ENCODE results near the gene DPP6. TPM values are rescaled to one million over a fixed set of nuclear protein-coding genes. Genes with fewer than 3 reads are reported as not detected.

Gene DPP6
- polyA plus RNA-seq, 1 of the 3 experiments (the other 2 are of a cell fraction) = not detected

DNA sequence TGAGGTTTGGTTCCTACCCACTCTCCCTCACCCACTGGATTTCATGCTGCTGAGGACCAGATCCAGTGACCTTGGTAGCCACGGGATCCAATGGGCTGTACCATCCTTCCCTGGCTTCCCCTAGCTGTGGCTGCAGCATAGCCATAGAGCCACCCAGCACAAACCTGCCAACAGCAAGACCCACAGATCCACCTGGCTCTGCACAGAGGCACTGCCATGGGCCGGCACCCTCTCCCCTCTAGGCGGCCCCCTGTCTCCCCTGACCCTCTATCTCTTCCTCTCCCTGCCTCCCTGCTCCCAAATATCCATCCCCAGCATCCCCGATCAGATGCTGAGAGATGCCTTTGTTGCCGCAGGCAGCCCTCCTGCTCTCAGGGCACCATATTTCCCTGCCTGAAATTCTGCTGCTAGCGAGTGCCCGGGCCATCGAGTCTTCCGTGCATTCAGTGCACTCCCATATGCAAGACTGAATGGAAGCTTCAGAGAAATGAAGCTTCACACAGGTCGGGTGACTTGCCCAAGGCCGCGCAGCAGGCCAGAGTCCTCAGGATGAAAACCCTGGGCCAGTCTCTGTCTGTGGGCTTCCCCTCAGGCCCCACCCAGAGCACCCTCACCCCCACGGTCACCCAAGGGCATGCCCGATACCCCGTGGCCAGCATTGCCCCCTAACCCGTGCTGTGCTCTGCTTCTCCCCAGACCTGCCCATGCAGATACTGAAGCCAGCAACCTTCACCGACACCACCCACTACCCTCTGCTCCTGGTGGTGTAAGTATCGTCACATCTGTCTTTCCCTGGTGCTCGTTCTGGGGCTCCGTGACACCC, 819.9 kb downstream of the DPP6 start:
- ChIA-PET CTCF (interaction anchor here (0.6 to 1.6 kb wide), 5 partner anchors 8 to 202 kb away, joined by 3 to 5 read pairs (median 3); no protein-coding TSS in a partner anchor), POLR2A (interaction anchor here (1.3 kb wide), 1 partner anchor 16 kb away, joined by 3 read pairs; no protein-coding TSS in a partner anchor)
- H3K9ac ChIP-seq = no peak overlapping the region
- DNase-seq = peak; percentile 75
- no peaks in the 10 kb centered on the region for H3K79me2 ChIP-seq (ENCODE audit: insufficient read depth)
- peaks cover 0 to 26% of the 10 kb centered on the region in 2 experiments; a peak in 2 of 4 replicates for H3K4me1 ChIP-seq (ENCODE audit: control insufficient read depth in 1 of 2, insufficient read depth in 2 of 2, low read depth in 1 of 2, low read length in 1 of 2)
- no peaks in the 10 kb centered on the region for H3F3A ChIP-seq (replicated peaks; ENCODE audit: insufficient read depth)
- H4K20me1 ChIP-seq (ENCODE audit: insufficient read depth) = no peaks in the 10 kb centered on the region
- H3K9me3 ChIP-seq = peaks cover 3% of the 10 kb centered on the region; the same call in 1 of the 2 replicates
- H2AFZ ChIP-seq (ENCODE audit: low read depth) = no peak overlapping the region
- H3K4me2 ChIP-seq = no peak overlapping the region
- peak overlapping the region in 1 of 2 experiments; percentile 83; a peak in 2 of 4 replicates for H3K27ac ChIP-seq (ENCODE audit: low read depth in 2 of 2, low read length in 1 of 2)
- TF ChIP-seq RAD21 (IDR thresholded peaks at IDR 0.05; ENCODE audit: low read length) (no peak), EZH2phosphoT487 (IDR thresholded peaks at IDR 0.05; ENCODE audit: borderline replicate concordance, low read depth) (no peak), SIN3A (IDR thresholded peaks at IDR 0.05; ENCODE audit: borderline replicate concordance, low read depth, low read length) (no peak), RCOR1 (IDR thresholded peaks at IDR 0.05; ENCODE audit: low read length) (no peak), TAF1 (IDR thresholded peaks at IDR 0.05; ENCODE audit: borderline replicate concordance, low read depth, low read length) (no peak), CHD2 (IDR thresholded peaks at IDR 0.05; ENCODE audit: low read length, partially characterized antibody) (no peak), SMC3 (IDR thresholded peaks at IDR 0.05; ENCODE audit: low read depth, low read length) (no peak), RXRA (IDR thresholded peaks at IDR 0.05; ENCODE audit: borderline replicate concordance, low read depth) (no peak), FOSL2 (IDR thresholded peaks at IDR 0.05; ENCODE audit: borderline replicate concordance, low read depth) (no peak), RFX5 (IDR thresholded peaks at IDR 0.05; ENCODE audit: low read length) (no peak), YY1 (IDR thresholded peaks at IDR 0.05; ENCODE audit: low read depth) (no peak), FOXJ3 (CRISPR knock-in tag; IDR thresholded peaks at IDR 0.05) (no peak)
- TF ChIP-seq, protein P1, sequence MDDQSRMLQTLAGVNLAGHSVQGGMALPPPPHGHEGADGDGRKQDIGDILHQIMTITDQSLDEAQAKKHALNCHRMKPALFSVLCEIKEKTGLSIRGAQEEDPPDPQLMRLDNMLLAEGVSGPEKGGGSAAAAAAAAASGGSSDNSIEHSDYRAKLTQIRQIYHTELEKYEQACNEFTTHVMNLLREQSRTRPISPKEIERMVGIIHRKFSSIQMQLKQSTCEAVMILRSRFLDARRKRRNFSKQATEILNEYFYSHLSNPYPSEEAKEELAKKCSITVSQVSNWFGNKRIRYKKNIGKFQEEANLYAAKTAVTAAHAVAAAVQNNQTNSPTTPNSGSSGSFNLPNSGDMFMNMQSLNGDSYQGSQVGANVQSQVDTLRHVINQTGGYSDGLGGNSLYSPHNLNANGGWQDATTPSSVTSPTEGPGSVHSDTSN (IDR thresholded peaks at IDR 0.05) = no peak
- TF ChIP-seq, protein P2, sequence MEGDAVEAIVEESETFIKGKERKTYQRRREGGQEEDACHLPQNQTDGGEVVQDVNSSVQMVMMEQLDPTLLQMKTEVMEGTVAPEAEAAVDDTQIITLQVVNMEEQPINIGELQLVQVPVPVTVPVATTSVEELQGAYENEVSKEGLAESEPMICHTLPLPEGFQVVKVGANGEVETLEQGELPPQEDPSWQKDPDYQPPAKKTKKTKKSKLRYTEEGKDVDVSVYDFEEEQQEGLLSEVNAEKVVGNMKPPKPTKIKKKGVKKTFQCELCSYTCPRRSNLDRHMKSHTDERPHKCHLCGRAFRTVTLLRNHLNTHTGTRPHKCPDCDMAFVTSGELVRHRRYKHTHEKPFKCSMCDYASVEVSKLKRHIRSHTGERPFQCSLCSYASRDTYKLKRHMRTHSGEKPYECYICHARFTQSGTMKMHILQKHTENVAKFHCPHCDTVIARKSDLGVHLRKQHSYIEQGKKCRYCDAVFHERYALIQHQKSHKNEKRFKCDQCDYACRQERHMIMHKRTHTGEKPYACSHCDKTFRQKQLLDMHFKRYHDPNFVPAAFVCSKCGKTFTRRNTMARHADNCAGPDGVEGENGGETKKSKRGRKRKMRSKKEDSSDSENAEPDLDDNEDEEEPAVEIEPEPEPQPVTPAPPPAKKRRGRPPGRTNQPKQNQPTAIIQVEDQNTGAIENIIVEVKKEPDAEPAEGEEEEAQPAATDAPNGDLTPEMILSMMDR (IDR thresholded peaks at IDR 0.05) = no peak
- TF ChIP-seq, protein P3, sequence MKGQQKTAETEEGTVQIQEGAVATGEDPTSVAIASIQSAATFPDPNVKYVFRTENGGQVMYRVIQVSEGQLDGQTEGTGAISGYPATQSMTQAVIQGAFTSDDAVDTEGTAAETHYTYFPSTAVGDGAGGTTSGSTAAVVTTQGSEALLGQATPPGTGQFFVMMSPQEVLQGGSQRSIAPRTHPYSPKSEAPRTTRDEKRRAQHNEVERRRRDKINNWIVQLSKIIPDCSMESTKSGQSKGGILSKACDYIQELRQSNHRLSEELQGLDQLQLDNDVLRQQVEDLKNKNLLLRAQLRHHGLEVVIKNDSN (IDR thresholded peaks at IDR 0.05; ENCODE audit: borderline replicate concordance, low read depth) = no peak
- TF ChIP-seq, protein P4, sequence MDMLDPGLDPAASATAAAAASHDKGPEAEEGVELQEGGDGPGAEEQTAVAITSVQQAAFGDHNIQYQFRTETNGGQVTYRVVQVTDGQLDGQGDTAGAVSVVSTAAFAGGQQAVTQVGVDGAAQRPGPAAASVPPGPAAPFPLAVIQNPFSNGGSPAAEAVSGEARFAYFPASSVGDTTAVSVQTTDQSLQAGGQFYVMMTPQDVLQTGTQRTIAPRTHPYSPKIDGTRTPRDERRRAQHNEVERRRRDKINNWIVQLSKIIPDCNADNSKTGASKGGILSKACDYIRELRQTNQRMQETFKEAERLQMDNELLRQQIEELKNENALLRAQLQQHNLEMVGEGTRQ (IDR thresholded peaks at IDR 0.05; ENCODE audit: borderline replicate concordance, low read depth, low read length) = no peak
- 47% methylated on average over 15 of the region's 20 CpGs for WGBS (ENCODE audit: low lambda C conversion rate)
- no peaks in the 10 kb centered on the region for H3K27me3 ChIP-seq (ENCODE audit: insufficient read depth)
- no peaks in the 10 kb centered on the region for H3K36me3 ChIP-seq (replicated peaks in 1 of 2; ENCODE audit: control insufficient read depth in 1 of 2, insufficient read depth in 2 of 2, low read length in 1 of 2)
- no peaks in the 10 kb centered on the region for H3K9me2 ChIP-seq
- no peak overlapping the region for H3K4me3 ChIP-seq (ENCODE audit: low read depth in 2 of 2, low read length in 1 of 2)
